DND-41 (cell line): ENCODE measurements around the gene GMNN.

Experiments
- CTCF ChIP-seq: IDR thresholded peaks from 2 replicates; pipeline ENCODE4 v1.5.1; 2012; ENCODE audit warnings: borderline replicate concordance, low read length, moderate library complexity, mild to moderate bottlenecking; ENCODE audit not compliant: poor library complexity, severe bottlenecking; ENCODE audit errors: extremely low read depth
- EZH2 ChIP-seq: IDR thresholded peaks from 3 replicates; pipeline ENCODE4 v1.6.1; 2012; ENCODE audit warnings: borderline replicate concordance, low read depth, mild to moderate bottlenecking, moderate library complexity, low read length, inconsistent platforms; ENCODE audit not compliant: severe bottlenecking

DNA sequence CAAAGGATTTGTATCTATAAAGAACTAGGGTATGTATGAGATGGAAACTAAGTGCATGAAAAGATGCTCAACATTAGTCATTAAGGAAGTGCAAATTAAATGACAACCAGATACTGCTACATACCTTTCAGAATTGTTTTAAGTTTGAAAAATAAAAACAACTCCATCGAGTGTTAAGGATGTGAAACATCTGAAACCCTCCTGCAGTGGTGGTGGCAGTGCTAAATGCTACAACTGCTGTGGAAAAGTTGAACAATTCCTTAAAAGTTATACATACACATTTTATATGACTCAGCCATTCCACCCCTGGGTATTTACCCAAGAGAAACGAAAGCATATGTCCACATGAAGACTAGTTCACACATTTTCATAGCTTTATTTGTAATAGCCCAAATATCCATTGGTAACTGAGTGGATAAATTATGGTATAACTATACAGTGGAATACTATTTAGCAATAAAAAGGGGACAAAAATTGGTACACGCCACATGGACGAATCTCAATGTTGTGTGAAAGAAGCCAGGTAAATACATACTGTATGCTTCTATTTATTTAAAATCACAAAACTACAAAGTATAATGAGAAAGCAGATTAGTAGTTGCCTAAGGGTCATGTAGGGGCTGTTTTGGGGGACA, 13.4 kb downstream of the GMNN start:
- TF ChIP-seq CTCF: no peak
- no peak for TF ChIP-seq EZH2
